RKO (cell line): Measurements from ENCODE around the gene ZNF865.

Source experiments
- DNase-seq: peaks from one replicate; pipeline ENCODE4 v3.0.0-alpha.2; 2016; ENCODE audit warnings: low spot score

The ZNF865 gene

DNA sequence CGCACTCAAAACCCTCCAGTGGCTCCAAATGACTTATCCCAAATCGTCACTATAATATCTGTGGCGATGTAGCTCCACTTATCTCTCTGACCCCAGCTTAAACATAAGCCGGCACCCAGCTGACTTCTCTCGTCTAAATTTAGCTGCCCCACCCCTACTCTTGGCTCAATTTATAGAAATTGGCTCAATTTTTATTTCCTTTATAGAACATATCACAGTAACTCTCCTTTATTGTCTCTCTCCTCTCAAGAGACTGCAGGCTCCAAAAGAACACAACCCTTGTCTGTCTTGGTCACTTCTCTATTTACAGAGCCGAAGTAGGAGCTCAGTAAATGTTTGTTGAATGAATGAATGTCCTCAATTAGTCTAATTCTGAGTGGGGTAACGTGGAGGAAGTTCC lies 18.1 kb downstream of the ZNF865 start:
- no peak for DNase-seq

DNA sequence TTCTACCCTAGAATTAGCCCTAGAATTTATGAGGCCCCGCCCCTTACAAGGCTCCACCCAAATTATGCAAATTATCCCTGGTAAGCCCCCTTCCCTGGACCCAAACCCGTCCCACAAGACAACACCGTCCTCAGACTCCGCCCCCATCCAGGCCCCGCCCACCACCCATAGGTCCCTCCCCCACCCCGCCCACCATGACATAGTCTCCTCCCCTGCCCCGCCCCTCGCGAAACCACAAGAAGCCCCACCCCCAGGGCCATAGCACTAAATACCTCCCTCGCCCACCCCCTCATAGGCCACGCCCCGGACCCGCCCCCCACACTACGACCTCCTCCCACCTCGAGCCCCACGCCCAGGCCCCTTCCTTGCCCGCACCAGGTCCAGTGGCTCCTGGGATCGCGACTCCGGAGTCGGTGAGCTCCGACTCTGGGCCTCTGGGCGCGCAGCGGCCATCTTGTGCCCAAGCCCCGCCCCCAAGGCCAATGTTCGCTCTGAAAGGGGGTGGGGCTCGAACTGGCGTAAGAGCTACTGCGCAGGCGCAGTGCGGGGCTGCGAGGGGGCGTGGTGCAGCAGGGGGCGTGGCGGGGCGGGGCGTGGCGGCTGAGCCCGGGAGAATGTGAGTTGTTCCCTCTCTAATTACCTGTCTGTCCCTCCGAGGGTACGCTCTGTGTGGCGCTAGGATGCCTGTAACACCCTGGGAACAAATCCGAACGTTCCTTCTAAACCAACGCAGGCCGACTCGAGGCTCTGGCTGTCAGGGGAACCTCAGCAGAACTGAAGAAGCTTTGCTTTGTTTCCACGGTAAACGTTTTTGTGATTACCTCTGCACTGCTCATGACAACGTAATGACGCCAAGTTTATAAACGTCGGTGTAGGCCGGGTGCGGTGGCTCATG lies 18.9 kb downstream of the ZNF865 start, which contains the start of gene ZNF784:
Gene ZNF784, minus strand, starts transcription at position 458 of the 895 bp plus-strand sequence. Its CDS starts 5 bp downstream, at position 453.
- DNase-seq, result peak; percentile 90

DNA sequence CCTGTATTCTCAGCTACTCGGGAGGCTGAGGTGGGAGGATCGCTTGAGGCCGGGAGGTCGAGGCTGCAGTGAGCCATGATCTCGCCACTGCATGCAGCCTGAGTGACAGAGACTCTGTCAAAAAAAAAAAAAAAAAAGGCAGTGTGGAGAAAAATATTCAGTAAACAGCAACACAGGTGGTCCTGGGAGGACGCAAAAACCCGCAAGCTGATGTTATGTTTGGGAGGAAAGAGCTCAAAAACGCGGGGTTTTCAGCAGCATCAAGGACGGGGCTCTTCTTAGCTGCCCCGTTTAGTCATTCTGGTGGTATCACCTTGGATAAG lies 19.5 kb downstream of the ZNF865 start:
- DNase-seq, result no peak

DNA sequence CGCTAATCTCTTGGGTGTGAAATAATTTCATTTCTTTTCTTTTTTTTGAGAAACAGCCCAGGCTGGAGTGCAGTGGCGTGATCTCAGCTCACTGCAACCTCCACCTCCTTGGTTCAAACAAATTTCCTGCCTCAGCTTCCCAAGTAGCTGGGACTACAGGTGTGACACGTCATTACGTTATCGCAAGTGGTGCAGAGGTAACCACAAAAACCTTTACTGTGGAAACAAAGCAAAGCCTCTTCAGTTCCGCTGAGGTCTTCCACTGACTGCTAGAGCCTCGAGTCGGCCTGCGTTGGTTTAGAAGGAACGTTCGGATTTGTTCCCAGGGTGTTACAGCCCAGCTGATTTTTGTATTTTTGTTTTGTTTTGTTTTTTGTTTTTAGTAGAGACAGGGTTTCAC lies 20.9 kb downstream of the ZNF865 start:
- DNase-seq, result no peak

DNA sequence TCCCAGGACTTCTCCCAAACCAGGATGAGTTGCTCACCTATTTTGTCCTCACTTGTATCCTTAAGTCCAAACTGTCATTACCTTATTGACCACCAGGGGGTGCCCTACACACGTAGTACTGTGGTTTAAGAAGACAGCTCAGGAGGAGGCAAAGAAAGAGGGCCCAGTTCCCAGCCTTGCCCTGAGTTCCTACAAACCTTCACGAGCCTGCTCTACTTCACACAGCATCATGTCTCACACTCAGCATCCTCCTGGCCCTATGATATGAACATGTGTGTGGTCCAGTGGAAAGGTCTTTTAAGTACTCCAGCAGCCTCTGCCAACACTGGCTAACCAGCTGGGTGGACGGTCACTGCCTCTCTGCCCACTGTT lies 27.0 kb downstream of the ZNF865 start:
- DNase-seq, result peak; percentile 93

DNA sequence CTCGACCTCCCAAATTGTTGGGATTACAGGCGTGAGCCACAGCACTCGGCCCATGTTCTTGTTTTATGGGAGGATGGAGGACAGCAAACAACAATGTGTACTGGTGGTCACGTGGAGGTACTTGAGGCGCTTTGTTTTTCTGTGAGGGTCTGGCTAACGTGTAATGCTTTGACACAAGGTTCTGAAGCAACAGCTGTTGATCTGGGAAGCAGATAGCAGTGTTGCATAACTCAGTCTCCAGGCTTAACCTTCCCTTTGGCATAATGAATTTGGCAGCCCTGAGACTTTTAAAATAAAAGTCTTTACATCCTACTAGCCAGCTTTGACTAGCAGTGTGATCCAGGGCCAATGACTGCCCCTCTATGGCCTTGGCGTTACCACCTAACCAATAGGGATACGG lies 28.4 kb downstream of the ZNF865 start:
- no peak for DNase-seq

DNA sequence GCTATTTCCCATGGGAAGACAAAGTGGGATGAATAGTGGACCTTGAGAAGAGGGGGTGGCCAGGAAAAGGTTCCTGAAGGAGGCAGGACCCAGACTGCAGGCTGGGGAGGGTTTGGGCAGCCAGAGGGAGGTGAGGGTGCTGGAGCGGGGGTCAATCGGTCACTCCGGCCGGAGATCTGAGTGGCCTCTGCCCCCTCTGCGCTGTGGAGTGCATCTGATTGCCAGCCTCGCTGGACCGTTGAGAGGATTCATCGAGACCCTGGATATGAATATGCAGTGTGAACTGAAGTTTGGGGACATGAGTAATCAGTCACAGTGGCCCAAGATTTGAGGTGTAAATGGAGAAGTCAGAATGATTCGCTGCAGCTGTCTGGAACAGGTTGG lies 29.9 kb downstream of the ZNF865 start:
- peak; percentile 58 for DNase-seq

DNA sequence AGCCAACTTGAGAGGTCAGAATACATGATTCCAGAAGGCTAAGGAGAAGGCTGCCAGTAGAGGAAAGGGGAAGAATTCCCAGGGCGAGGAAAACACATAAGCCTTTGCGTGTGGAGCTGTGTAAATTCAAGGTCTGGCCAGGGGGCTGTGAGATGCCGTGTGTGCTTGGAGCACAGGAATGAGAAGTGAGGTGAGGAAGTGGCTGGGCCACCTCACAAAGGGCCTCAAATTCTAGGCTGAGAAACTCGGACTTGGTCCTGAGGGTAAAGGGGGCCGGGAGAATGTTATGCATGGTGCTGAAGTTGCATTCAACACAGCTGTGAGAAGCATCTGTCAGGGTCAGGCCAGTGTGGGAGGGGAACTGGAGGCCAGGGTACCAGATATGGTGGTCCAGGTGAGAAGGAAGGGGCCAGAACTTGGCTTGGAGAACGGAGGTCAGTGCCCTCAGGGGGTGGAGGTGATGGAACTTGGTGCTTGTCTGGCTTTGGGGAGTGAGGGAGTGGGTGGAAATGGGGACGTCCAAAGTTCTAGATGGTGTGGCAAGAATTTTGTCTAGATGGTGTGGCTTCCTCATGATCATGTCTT lies 30.5 kb downstream of the ZNF865 start:
- DNase-seq, result no peak

DNA sequence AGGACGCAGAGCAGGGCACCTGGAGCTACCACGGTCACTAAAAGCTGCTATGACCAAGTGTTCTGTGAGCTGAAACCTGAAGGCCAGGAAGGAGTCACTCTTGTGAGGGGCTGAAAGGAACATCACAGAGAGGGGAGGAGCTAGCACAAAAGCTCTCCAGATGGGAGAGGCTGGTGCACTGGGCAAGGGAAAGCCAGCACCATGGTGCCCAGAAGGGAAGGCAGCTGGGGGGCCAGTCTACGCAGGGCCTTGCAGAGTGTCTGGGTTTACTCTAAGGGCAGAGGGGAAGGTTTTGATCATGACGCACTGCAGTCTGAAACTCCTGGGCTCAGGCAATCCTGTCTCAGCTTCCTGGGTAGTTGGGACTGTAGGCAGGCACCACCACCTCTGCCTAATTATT lies 31.3 kb downstream of the ZNF865 start:
- no peak for DNase-seq

DNA sequence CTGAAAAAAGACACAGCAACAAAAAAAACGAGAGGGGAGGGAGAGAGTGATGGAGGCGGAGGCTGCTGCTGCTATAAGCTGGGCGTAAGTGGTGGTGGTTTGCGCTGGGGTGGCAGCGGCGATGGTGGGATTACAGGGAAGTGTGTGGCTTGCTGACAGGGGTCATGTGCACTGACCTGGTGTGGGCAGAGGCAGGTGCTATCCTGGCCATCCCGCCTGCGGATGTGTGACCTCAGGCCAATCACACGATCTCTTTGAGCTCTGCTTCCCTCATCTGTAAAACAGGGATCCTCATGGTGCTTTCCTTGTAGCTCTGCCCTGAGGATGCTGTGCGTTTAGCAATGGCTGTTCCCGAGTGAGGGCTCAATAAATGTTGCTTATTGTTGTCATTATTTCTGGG lies 32.1 kb downstream of the ZNF865 start:
- DNase-seq, result no peak

DNA sequence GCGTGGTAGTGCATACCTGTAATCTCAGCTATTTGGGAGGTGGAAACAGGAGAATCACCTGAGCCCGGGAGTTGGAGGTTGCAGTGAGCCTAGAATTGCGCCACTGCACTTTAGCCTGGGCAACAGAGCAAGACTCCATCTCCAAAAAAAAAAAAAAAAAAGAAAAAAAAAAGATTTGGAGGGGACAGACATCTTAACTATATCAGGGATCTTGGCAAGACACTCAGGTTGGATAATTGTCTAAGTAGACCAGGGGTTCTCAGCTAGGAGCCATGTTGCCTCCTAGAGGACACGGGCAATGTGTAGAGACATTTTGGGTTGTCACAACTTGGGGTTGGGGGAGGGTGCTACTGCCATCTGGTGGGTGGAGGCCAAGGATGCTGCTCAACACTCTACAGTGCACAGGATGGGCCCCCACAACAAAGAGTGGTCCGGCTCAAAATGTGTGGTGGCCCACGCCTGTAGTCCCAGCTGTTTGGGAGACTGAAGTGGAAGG lies 33.5 kb downstream of the ZNF865 start:
- peak; percentile 83 for DNase-seq

DNA sequence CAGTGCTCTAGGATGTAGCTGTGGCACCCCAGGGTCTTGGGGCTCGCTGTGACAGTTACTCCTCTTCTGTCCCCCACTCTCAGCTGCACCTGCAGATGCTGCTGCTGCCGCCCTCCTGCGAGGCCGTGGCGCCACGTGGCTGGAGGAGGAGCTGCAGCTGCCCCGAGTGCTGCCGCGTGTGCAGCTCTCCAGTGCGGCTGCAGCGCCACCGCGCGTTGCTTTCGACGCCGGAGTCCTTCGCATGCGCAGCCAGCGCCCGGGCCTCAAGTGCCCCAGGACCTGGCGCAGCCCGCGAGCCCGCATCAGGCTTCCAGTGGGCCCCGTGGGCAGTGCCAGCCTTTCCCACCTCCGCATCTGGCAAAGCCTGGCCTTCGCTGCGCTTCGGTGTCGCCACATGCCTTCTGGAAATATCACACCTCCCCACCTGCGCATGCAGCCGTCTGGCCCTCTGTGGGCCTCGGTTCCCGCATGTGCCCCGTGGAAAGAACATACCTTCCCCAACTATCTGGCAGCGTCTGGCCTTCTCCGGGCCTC lies 34.7 kb downstream of the ZNF865 start:
- no peak for DNase-seq

DNA sequence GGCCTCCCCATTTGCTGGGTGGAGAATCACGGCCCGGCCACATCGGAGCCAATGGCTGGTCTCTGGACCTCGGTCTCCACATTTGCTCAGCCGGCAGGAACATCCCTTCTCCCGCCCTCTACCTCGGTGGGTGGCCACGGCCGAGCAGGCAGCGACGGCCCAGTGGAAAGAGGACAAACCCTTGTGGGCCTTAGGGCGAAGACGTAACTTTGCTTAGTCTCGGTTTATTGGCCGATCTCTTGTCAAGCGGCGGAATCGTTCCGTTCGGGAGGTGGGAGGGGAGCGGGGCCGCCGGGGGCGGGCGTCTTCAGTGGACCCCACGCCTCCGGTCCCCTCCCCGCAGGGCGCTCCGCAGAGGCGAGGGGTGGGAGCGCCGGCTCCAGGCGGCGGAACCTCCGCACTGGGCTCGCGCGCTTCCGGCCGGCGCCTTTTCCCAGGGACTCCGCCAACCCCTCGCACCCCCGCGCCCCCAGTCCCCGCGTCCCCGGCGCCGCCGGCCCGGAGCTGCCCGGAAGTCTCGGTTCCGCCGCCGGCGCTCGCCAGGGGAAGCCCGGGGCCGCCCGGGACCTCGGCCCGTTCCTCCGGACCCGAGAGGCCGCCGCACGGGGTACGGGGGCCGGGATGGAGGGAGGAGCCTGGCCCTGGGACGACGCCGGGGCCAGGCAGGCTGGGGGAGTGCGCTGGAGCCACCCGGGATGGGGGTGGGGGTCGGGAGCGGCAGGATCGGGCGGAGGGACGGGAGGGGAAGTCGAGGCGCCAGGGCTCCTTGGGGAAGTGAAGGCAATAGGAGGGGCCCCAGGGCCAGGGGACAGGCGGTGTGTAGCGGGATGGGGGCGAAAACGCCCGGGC lies 35.4 kb downstream of the ZNF865 start, which contains the start of gene ZNF580:
Gene ZNF580, plus strand, starts transcription at position 426 of the 849 bp plus-strand sequence. CDS start 1,507 bp downstream, outside the sequence.
- DNase-seq, result peak; percentile 68

DNA sequence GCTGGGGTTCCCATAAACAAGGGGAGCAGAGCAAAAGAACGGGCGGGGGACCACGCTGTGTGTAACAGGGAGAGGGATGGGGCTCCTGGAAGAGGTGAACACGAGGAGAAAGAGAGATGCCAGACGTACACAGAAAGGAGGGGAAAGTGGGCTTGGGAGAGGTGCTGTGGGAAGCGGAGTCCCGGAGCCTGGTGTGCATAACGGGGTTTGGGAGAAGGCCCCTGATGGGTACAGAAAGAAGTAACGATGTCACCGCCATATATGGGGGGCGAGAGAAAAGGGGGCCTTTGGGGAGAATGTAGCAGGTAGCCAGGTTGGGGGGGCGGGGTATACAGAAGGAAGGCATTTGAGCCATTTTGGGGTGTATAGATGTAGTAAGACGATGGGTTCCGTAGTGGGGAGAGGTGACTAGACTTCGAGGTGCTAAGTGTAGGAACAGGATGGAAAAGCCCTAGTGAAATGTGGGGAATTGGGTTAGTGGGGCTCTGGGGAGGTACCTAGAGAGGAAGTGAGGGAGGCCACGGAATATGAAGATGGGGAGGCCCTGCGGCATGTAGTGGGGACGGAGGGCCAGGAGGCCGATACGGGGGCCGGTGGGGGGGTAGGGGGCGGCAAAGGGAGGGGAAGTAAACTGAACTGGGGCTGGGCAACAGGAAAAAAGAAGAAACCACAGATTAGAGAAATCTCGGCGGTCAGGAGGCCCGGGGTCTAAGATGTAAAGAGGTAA lies 36.1 kb downstream of the ZNF865 start:
- peak; percentile 64 for DNase-seq

DNA sequence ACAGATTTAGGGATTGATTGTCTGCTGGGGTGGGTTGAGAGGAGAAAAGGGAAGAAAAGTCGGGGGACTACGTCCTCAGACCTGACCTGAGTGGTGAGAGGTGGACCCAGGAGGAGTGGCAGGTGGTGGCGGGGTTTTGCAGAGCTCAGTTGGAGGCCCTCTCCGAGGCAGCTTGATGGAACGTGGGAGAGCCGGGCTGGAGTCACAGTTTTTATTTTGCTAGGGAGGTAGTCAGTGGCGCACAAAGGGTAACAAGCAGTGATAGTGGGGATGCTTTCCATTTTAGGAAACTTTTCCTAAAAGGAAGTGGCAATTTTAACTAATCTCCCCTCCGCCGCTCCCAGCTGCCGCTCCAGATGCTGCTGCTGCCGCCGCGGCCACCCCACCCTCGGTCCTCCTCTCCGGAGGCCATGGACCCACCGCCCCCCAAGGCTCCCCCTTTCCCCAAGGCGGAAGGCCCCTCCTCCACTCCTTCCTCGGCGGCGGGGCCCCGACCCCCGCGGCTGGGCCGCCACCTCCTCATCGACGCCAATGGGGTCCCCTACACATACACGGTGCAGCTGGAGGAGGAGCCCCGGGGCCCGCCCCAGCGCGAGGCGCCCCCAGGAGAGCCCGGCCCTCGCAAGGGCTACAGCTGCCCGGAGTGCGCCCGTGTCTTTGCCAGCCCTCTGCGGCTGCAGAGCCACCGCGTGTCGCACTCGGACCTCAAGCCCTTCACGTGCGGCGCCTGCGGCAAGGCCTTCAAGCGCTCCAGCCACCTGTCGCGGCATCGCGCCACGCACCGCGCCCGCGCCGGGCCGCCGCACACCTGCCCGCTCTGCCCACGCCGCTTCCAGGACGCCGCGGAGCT lies 36.9 kb downstream of the ZNF865 start:
- DNase-seq, result no peak

DNA sequence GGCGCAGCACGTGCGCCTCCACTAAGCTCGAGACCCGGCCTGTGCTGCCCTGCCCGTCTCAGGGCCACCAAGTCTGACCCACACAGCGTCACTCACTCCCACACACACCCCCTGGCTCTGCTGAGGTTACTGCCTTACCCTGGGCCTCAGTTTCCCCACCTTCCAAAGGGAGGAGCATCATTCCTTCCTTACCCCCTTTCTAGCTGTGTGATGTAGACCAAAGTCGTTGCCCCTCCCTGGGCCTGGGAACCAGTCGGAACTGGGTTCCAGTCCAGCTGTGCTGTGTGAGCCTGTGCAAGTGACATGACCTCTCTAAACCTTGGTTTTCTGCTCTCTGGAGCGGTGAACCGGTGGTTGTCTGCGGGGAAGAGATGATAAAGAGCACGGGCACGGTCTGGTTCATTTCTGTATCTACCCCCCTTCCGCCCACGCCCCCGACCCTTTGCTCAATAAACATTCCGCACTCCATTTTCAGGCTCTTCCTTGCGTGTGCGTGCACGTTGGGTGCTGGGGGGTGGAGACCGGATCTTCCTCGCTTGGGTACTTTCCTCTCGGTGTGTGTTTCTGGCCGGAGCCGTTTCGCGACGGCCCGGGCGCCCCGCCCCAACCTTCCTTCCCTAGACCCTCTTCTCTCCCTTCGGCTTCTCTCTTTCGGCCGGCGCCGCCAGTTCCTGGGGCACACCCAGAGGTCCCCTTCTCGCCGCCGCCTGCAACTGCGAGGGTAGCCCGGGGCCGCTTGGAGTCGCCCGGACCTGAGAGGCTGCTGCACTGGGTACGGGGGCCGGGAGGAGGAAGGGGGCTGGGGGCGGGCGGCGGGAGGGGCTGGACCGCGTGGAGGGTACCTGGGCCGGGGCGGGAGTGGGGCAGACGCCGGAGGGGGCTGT lies 37.8 kb downstream of the ZNF865 start, which contains the start of gene ZNF581:
Gene ZNF581, plus strand, starts transcription at position 647 of the 884 bp plus-strand sequence. CDS start 923 bp downstream, outside the sequence.
- peak; percentile 84 for DNase-seq

DNA sequence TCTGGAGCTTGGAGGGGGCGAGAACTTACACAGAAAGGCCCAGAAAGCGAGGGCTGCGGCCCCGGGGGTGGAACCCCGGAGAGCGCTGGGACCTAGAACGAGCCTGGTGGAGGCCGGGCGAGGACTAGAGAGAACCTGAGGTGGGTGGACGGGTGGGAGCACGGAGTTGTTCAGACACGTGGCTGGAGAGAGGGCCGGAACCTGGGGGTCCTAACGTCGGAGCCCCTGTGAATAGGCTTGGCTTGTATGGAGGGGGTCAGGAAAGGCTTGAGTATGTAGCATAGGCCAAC lies 38.4 kb downstream of the ZNF865 start:
- no peak for DNase-seq

DNA sequence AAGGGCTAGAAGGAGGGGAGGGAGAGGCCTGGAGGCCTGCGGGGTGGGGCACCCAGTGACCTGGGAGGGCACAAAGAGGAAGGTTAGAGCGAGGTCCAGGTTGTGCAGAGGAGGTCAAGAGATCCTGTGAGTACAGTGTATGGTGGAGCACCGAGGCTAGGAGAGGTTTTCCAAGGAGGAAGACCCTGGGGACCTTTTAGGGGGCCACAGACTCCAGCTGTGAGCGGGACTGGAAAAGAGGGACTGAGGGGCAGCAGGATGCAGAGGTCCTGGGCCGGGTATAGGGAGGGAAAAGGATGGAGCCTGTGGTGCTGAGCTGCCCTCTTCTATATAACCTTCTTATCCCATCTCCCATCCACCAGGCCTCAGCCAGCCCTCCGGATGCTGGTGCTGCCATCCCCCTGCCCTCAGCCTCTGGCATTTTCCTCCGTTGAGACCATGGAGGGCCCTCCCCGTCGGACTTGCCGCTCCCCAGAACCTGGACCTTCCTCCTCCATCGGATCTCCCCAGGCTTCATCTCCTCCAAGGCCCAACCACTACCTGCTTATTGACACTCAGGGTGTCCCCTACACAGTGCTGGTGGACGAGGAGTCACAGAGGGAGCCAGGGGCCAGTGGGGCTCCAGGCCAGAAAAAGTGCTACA lies 38.9 kb downstream of the ZNF865 start:
- no peak for DNase-seq
